ENCODE data around the gene DNAJC3. TPM values are rescaled to one million over a fixed set of nuclear protein-coding genes. Genes with fewer than 3 reads are reported as not detected.
"Not testable (repeated sequence)": the region's sequence is repeated elsewhere in the genome, so short reads cannot be mapped to it uniquely, and the experiment has no call there.

Gene DNAJC3
- total RNA-seq, 1 donor from 2014 or later = 18.3 TPM

DNA sequence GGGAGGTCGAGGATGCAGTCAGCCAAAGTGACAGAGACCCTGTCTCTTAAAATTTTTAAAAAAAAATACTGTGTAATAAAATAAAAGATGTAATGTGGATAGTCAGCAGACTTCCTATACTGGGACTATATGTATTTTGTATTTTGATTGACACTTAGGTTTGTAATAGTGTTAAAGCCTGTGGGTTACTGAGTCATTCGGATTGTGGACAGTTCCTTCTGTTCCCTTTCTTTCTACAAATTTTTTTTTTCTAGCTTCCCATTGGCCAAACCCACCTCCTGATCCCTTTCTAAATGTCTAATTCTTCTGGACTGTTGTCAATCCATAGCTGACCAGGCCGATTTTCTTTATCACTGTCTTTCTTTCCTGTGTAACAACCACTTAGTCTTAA is 108.0 kb downstream of the DNAJC3 start:
- TF ChIP-seq, protein P1, sequence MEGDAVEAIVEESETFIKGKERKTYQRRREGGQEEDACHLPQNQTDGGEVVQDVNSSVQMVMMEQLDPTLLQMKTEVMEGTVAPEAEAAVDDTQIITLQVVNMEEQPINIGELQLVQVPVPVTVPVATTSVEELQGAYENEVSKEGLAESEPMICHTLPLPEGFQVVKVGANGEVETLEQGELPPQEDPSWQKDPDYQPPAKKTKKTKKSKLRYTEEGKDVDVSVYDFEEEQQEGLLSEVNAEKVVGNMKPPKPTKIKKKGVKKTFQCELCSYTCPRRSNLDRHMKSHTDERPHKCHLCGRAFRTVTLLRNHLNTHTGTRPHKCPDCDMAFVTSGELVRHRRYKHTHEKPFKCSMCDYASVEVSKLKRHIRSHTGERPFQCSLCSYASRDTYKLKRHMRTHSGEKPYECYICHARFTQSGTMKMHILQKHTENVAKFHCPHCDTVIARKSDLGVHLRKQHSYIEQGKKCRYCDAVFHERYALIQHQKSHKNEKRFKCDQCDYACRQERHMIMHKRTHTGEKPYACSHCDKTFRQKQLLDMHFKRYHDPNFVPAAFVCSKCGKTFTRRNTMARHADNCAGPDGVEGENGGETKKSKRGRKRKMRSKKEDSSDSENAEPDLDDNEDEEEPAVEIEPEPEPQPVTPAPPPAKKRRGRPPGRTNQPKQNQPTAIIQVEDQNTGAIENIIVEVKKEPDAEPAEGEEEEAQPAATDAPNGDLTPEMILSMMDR (conservative IDR thresholded peaks at IDR 0.05) = no peak
- no peak for DNase-seq (ENCODE audit: low read depth, low spot score)
- Mint-ChIP-seq H3K4me1 (no peaks in the 10 kb centered on the region), H3K4me3 (no peak overlapping the region), H3K27ac (ENCODE audit: unreplicated experiment) (no peak overlapping the region), H3K27me3 (ENCODE audit: low read depth) (no peaks in the 10 kb centered on the region), H3K9me3 (peaks cover 12% of the 10 kb centered on the region), H3K36me3 (ENCODE audit: low read depth) (peaks cover 37% of the 10 kb centered on the region)

DNA sequence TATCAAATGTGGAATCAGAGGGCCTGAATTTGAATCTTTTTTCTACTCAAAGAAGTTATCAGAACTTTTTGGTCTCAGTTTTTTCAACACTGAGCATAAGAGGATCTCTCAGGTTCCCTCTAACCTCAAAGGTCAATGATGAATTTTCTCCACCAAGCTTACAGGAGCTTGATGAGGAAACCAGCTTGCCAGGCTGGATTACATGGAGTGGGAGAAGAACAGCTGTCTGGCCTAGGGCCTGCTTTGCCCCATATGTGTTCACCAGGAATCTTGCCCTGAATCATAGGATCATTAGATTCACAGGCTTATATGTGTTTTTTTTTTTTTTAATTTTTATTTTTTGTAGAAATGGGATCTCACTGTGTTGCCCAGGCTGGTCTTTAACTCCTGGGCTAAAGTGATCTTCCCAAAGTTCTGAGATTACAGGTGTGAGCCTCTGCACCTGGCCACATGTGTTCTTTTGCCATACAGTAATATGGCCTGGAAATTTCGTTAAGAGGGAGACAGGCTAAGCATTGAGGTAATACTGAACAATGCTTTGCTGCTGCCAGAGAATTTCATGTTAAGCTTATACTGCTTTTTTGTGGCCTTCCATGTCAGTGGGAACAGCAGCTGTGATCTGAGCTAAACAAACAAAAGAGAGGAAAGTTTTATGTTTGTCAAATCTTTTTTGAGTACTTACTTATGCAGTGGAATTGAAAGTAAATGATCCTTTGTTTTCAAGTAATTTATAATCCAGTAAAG is 110.6 kb downstream of the DNAJC3 start:
- no peaks in the 10 kb centered on the region for H3K27me3 Mint-ChIP-seq (ENCODE audit: low read depth)
- TF ChIP-seq, protein P1 (conservative IDR thresholded peaks at IDR 0.05) = no peak
- peaks cover 40% of the 10 kb centered on the region for H3K36me3 Mint-ChIP-seq (ENCODE audit: low read depth)
- H3K27ac Mint-ChIP-seq (ENCODE audit: unreplicated experiment) = no peak overlapping the region
- H3K4me1 Mint-ChIP-seq = no peaks in the 10 kb centered on the region
- no peak for DNase-seq (ENCODE audit: low read depth, low spot score)
- H3K9me3 Mint-ChIP-seq = peaks cover 11% of the 10 kb centered on the region
- H3K4me3 Mint-ChIP-seq = no peak overlapping the region

DNA sequence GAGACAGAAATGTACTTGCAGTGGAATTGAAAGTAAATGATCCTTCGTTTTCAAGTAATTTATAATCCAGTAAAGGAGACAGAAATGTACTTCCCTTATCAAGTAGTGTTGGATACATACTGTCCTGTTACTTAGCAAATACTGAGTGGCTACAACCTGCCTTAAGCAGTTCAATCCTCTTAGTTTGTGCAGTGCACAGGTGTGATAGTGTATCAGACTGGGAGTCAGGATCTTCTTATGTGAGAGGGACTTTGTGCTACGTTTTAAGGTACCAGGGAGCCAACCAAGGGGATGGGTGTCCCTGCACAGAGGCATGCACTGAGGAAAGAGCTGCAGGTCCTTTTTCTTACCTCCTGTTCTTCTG is 111.1 kb downstream of the DNAJC3 start:
- DNase-seq (ENCODE audit: low read depth, low spot score) = no peak
- no peak overlapping the region for H3K27ac Mint-ChIP-seq (ENCODE audit: unreplicated experiment)
- H3K9me3 Mint-ChIP-seq = peaks cover 7% of the 10 kb centered on the region
- H3K4me1 Mint-ChIP-seq = no peaks in the 10 kb centered on the region
- no peaks in the 10 kb centered on the region for H3K27me3 Mint-ChIP-seq (ENCODE audit: low read depth)
- peaks cover 36% of the 10 kb centered on the region for H3K36me3 Mint-ChIP-seq (ENCODE audit: low read depth)
- no peak overlapping the region for H3K4me3 Mint-ChIP-seq
- TF ChIP-seq, protein P1 (conservative IDR thresholded peaks at IDR 0.05) = no peak

DNA sequence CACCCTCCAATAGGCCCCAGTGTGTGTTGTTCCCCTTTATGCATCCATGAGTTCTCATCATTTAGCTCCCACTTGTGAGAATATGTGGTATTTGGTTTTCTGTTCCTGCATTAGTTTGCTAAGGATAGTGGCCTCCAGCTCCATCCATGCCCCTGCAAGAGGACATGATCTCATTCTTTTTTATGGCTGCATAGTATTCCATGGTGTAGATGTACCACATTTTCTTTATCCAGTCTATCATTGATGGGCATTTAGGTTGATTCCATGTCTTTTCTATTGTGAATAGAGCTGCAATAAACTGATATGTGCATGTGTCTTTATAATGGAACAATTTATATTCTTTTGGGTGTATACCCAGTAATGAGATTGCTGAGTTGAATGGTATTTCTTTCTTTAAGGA is 112.4 kb downstream of the DNAJC3 start:
- not testable (repeated sequence) for H3K27ac Mint-ChIP-seq (ENCODE audit: unreplicated experiment)

DNA sequence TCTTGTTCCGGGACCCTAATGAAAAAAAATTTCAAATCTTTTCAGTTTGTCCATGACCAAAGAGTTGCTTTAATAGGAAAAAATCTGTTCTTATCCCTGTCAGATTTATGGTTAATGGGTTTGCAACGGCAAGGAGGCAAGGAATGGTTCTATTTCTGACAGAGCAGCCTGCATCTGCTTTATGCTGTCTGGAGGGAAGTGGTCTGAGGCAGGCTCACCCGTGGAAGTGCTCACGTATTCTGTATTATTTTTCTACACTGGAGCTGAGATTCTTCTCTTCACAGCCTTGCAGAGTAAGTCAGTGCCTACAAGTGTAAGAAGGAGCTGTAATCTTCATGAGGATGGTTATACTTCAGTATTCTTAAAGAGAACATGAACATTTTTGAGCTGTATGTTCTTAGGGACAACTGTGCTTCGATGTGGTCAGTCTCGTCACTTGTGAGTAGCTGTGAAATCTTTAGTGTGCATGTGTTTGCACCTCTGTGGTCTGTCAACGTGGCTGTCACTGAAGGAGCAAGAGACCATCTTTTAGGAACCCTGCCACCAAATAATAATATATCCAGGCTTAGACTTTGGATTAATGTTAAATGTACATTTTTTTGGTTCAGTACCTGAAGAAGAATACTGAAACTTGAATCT is 114.3 kb downstream of the DNAJC3 start:
- Mint-ChIP-seq H3K9me3 (peaks cover 7% of the 10 kb centered on the region), H3K27ac (ENCODE audit: unreplicated experiment) (no peak overlapping the region), H3K27me3 (ENCODE audit: low read depth) (no peaks in the 10 kb centered on the region), H3K4me1 (no peaks in the 10 kb centered on the region), H3K36me3 (ENCODE audit: low read depth) (peaks cover 33% of the 10 kb centered on the region), H3K4me3 (no peak overlapping the region)
- DNase-seq (ENCODE audit: low read depth, low spot score) = no peak
- TF ChIP-seq, protein P1 (conservative IDR thresholded peaks at IDR 0.05) = no peak

More for the DNA sequence above, 112.4 kb downstream of the DNAJC3 start:
- H3K9me3 Mint-ChIP-seq; H3K4me1 Mint-ChIP-seq; H3K27me3 Mint-ChIP-seq (ENCODE audit: low read depth); H3K4me3 Mint-ChIP-seq; DNase-seq (ENCODE audit: low read depth, low spot score): not testable (repeated sequence)
- H3K36me3 Mint-ChIP-seq (ENCODE audit: low read depth) = peaks cover 32% of the 10 kb centered on the region

DNA sequence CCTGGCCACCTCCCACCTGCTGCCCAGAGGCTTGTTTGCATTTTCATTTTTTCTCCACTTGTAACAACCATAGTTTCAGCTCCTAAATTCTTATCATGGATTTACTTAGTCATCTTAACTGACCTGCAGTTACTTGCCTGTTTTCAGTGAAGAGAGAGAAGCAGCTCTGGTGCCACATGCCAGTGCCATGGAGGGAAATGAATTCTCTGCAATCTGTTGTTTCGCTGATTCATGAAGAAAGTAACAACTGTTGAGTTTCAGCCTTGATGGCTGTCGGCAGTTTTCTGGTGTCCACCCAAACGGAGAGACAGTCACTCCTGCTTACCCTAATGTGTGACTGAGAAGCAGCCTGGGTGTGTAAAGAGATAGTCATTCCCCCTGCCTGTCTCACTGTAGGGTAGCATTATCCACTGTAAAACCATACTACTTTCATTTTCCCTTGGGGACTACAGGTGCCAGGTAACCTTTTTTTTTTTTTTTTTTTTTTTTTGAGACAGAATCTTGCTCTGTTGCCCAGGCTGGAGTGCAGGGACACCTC is 116.1 kb downstream of the DNAJC3 start:
- peaks cover 7% of the 10 kb centered on the region for H3K9me3 Mint-ChIP-seq
- H3K27me3 Mint-ChIP-seq (ENCODE audit: low read depth) = no peaks in the 10 kb centered on the region
- H3K36me3 Mint-ChIP-seq (ENCODE audit: low read depth) = peaks cover 32% of the 10 kb centered on the region
- no peak for DNase-seq (ENCODE audit: low read depth, low spot score)
- H3K4me3 Mint-ChIP-seq = no peak overlapping the region
- TF ChIP-seq, protein P1 (conservative IDR thresholded peaks at IDR 0.05) = no peak
- H3K27ac Mint-ChIP-seq (ENCODE audit: unreplicated experiment) = no peak overlapping the region
- H3K4me1 Mint-ChIP-seq = no peaks in the 10 kb centered on the region
